Inflammatory macrophage treated with lipopolysaccharide for 4 hours (primary cell): ENCODE results near the gene MYL2.

Experiments
- DNase-seq: peaks from one replicate; pipeline ENCODE4 v3.0.0-alpha.2; 2020

The MYL2 gene

GRCh38 chr12:110888256-110888991 is 32.0 kb downstream of the MYL2 start:
- DNase-seq, result no peak

- no peak for DNase-seq
These were observed 35.1 kb downstream of the MYL2 start for GRCh38 chr12:110885152-110885840.

GRCh38 chr12:110883251-110883650 is 37.1 kb downstream of the MYL2 start:
- DNase-seq, result no peak

- no peak for DNase-seq
These were observed 39.7 kb downstream of the MYL2 start for GRCh38 chr12:110880651-110881050.

- DNase-seq, result no peak
These were observed 45.6 kb downstream of the MYL2 start for GRCh38 chr12:110874781-110875180.

- DNase-seq, result no peak
These were observed 46.0 kb downstream of the MYL2 start for GRCh38 chr12:110874351-110874750.

- DNase-seq, result no peak
These were observed 48.3 kb downstream of the MYL2 start for GRCh38 chr12:110872100-110872499.

- DNase-seq, result no peak
These were observed 50.6 kb downstream of the MYL2 start for GRCh38 chr12:110869803-110870202.

- peak; percentile 87 for DNase-seq
These were observed 51.4 kb downstream of the MYL2 start for GRCh38 chr12:110869026-110869425.

- peak; percentile 15 for DNase-seq
These were observed 54.9 kb downstream of the MYL2 start for GRCh38 chr12:110865521-110865920.

- no peak for DNase-seq
These were observed 57.2 kb downstream of the MYL2 start for GRCh38 chr12:110863161-110863560.

GRCh38 chr12:110862329-110862728 is 58.0 kb downstream of the MYL2 start:
- no peak for DNase-seq

GRCh38 chr12:110861729-110862128 is 58.6 kb downstream of the MYL2 start:
- no peak for DNase-seq
